NCI-H146 (cell line): ENCODE results near the gene RETREG1.
"Not testable (repeated sequence)": the region's sequence is repeated elsewhere in the genome, so short reads cannot be mapped to it uniquely, and the experiment has no call there.

Experiments used
- DNase-seq: peaks from one replicate; lab custom pipeline; 2025; lab: John Stamatoyannopoulos, UW

Gene RETREG1, protein sequence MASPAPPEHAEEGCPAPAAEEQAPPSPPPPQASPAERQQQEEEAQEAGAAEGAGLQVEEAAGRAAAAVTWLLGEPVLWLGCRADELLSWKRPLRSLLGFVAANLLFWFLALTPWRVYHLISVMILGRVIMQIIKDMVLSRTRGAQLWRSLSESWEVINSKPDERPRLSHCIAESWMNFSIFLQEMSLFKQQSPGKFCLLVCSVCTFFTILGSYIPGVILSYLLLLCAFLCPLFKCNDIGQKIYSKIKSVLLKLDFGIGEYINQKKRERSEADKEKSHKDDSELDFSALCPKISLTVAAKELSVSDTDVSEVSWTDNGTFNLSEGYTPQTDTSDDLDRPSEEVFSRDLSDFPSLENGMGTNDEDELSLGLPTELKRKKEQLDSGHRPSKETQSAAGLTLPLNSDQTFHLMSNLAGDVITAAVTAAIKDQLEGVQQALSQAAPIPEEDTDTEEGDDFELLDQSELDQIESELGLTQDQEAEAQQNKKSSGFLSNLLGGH

DNA sequence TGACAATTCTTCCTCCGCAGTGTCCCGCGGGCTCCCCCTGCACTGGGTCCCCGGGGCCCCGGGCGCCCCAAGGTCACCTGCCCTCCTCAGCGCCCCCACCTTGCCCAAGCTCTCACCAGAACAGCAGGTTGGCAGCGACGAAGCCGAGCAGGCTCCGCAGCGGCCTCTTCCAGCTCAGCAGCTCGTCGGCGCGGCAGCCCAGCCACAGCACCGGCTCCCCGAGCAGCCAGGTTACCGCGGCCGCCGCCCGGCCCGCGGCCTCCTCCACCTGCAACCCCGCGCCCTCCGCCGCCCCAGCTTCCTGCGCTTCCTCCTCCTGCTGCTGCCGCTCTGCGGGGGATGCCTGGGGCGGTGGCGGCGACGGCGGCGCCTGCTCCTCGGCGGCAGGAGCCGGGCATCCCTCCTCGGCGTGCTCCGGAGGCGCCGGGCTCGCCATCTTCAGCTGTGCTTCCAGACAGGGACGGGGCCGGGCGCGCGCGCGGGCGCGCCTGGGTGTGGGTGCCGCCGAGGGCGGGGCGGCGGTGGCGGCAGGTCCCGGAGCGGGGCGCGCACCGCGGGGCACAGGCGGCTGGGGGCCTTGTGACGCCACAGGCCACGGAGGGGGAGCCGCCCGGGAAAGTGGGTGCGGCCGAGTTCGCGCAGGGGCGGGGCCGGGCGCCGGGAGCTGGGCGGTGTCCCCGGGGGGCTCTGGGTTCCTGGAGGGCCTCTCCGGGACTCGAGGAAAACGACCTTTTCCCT, at the start of gene RETREG1:
TSS of gene RETREG1 (minus strand) at position 462 of the 738 bp plus-strand sequence. CDS start at position 436, 26 bp downstream.
- peak; percentile 80 for DNase-seq

DNA sequence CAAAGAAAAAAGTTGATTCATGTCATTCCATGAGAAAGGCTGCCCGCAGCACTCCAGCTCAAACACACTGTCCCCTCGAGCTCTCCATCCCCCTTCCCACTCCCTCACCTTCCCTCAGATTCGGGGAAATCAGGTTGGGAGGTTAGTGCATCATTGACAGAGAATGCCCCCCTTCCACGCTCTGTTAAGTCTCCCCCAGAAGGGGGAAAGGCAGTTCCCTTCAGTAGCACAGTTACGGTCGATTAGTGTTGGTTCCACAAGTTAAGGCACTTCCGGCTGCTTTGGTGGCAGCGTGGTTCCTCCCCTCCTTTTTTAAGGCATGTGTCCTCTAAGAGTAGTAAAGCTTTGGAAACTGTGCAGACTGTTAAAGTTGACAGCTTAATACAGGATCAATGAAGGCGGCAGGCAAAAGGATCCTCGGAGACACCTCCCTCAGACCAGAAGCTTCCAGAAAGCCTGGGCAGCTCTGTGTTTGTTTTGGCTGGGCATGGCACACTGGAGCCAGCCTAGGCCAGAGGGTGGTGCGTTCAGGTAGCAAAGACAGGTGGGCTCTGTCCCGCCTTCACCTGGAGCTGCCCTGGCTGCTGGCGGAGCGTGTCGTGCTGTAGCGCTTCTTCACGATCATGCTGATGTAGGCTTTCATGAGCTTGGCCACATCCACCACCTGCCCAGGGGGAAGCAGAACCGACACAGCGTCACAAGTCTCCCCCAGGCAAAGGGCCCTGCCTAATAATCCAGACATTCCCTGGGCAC, 49.5 kb upstream of the RETREG1 start:
- no peak for DNase-seq

DNA sequence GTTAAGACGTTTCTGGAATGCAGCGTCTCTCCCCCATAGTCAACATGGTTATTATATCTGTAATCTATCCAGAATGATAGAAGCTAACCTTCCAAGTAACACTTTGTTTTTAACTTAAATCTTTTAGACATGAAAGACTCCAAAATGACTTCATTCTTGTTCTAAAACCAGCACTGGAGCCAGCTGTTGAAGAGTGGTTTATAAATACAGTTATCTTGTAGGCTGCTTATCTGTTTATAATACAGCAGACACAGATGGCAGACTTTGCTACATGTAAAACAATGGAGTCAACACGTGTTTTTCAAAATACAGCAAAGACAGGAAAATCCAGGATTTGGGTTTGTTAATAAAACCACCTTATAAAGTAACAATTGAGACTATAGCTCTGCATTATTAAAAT, 48.8 kb upstream of the RETREG1 start:
- no peak for DNase-seq

DNA sequence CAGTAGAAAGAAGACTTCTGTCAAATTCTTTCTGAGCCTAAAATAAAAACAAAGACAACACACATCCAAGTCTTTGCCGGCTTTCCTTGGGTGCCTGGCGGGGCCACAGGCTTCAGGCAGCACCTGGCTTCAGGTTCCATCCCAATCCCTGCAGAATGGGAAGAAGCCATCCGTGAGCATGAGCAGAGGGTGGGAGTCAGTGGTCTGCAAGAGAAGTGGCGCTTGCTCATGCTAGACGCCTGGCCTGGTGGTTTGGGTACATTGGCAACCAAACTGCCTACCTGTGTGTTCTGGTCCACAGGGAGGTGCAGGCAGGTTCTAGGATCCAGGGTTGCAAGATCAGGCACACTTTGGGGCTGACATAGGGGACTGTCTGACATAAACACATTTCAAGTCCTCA, 47.6 kb upstream of the RETREG1 start:
- DNase-seq = no peak

DNA sequence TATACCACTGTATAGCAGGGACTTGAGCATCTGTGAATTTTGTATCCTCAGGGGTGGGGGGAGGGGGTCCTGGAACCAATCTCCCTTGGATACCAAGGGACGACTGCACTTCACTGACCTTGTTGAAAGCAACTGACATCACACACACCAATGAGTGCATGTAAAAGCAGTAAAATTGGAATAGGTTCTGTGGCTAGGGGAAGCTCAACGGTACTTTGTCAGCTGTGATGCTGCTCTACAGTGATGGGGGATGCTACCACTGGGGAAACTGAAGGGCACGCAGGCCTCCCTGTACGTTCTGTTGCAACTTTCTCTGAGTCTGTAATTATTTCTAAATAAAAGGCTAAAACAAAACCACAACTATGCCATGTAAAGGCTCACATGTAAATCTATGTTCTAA, 47.0 kb upstream of the RETREG1 start:
- DNase-seq = no peak

DNA sequence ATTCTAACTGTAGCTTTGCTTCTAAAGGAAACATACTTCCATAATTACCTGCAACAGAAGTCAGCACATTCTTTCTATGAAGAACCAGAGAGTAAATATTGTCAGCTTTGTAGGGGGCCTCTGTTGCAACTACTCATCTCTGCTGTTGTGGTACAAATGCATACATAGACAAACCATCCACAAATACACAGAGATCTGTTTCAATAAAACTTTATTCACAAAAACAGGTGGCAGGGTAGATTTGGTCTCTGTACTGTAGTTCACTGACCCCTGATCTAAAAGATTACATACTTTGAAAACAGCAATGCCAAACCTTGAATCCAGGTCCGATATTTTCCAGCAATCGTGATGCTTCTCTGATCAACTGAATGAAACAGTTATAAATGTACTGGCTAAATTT, 44.9 kb upstream of the RETREG1 start:
- DNase-seq = no peak

DNA sequence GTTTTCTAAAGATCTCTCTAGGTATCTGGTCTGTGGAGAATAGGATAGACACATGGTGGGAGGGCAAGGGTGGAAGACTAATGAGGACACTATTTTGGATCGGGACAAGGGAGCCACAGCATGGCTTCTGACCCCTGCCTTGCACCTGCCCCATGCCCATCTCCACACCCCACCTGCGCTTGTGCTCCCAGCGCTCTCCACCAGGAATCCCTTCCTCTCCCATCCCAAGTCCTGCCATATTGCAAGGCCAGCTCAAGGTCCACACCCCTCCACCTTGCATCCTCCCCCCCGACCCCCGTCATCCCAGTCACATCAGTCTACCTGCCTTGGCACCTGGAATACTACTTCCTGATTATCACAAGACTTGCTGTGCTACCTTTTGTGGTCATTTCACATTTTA, 44.2 kb upstream of the RETREG1 start:
- no peak for DNase-seq

DNA sequence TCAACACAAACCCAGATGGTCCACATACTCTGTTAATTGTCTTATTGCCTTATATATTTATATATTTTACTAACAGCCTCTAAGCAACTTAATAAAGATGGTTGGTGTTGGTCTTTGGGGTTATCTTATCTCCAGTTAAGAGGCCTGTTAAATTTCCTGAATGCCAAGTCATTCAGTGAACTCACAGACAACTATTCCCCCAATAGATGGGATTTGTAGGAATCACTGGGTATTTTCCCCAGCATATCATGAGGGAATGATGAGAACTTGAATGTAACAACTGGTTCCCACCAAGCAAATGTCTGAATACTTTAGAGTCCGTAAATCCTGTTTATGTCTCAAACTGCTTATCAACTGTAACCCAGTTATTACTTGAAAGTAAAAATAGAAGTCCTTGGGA, 42.7 kb upstream of the RETREG1 start:
- no peak for DNase-seq

DNA sequence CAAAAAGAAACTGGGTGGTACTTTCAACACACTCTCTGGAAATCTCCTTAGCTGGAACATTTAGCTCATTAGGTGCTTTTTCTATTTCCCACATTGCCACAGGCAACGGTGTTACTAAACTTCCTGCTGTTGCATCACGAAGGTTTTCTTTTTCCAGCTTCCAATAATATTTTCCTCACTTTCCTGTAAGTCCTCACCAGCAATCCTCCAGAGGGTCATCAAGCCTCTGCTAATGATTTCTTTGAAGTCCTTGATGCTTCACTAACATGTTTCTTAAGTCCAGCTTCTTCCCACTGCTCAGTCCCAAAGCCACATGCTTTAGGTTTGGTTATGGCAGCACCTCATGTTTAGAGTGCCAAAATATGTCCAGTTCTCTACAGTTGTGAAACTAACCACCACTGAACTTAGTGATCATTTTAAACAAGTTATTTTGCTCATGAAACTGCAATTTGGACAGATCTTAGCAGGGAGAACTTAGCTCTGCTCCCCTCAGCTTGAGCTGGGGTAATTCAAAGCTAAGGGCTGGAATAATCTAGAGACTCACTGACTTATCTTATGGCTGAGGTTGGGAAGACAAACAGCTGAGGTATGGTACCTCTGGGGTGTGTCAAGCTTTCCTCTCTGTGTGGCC, 39.9 kb upstream of the RETREG1 start:
- DNase-seq = no peak

DNA sequence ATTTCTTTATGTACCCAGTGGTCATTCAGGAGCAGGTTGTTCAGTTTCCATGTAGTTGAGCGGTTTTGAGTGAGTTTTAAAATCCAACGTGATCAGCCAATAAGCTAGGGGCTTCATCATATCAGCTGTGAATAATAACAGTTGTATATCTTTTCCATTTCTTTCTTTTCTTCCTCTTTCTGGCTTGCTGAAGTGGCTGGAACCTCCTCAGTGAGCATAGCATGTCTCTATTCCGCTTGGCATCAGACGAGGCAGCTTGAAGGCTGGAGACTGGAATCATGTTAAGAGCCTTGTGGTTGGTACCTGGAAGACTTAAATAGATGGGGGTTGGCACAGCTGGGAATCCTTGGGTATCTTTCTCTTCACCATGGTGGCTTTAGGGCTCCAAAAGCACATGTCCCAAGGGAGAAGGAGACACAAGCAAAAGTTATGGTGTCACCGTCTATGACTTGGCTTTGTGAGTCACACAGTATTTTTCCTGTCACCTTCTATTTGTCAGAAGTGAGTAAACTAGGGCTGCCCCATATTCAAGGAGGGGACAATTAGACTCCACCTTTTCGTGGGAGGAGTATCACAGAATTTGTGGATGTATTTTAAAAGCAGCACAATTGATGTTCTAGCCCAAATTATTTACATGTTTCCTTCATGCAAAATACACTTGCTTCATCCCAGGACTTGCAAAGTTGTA, 38.0 kb upstream of the RETREG1 start:
- DNase-seq = no peak

DNA sequence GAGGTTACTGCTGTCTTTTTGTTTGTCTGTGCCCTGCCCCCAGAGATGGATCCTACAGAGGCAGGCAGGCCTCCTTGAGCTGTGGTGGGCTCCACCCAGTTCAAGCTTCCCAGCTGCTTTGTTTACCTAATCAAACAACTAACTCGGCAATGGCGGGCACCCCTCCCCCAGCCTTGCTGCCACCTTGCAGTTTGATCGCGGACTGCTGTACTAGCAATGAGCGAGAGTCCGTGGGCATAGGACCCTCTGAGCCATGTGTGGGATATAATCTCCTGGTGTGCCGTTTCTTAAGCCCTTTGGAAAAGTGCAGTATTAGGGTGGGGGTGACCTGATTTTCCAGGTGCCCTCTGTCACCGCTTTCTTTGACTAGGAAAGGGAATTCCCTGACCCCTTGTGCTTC, 31.9 kb upstream of the RETREG1 start:
- not testable (repeated sequence) for DNase-seq

DNA sequence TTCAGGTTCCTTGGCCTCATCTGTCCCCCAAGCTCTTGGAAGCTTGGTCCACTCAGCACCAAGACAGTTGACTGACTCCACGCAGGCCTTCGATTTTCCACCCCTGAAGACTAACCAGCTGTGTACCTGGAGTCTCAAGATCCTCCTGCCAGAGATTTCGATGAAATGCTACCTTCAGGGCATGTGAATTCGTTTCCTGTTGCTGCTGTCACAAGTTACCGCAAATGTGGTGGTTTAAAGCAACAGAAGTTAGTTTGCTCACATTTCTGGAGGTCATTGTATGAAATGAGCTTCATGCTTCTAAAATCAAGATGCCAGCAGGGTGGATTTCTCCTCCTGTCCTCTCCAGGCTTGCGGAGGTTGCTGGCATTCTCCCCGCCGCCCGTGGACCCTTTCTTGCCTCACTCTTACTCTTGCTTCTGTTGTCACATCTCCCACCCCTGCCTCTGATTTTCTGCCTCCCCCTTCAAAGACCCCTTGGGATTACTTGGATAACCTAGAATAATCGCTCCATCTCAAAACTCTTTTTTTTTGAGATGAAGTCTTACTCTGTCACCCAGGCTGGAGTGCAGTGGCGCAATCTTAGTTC, 27.6 kb upstream of the RETREG1 start:
- no peak for DNase-seq

DNA sequence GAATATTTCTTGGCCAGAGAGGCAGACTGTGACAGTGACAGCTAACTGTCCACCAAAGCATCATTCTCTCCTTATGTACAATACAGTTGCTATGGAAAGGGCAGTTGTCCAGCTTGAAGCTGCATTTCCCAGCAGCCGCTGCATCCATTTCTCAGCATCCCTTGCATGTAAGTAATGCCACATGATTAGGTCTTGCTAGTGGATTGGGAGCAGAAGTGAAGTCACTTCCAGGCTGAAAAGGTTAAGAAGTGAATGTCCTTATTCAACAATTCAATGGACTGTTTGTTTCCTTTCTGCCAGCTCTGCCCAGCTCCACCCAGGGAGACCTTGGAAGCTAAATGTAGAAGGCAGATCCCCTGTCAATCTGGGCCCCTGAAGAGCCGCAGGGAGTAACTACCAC, 26.1 kb upstream of the RETREG1 start:
- no peak for DNase-seq

DNA sequence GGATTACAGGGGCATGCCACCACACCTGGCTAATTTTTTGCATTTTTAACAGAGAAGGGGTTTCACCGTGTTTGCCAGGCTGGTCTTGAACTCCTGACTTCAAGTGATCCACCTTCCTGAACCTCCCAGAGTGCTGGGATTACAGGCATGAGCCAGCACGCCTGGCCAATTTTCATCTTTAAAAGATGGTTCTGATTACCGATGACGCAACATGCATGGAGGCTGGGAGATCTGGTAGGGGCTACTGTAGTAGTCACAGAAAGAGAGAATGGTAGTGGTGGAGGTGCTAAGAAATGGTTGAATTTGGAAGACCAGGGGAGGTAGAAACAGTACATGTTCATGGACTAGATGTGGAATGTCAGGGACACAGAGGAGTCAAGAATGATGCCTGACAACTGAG, 22.4 kb upstream of the RETREG1 start:
- no peak for DNase-seq

DNA sequence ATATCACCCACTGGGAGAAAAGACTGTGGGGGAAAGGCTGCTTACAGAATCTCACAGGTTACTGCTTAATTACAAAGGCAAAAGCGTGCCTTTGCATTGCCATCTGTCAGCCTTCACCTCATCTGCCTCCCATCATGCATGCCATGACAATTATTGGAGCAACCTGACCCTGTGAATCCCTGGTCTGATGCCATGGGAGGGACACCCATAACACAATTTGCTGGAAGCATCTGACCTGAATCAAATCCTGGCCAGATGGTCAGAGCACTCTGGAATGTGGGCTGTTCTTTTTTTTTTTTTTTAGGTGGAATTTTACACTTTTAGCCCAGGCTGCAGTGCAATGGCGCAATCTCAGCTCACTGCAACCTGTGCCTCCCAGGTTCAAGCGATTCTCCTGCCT, 11.6 kb upstream of the RETREG1 start:
- DNase-seq = no peak

DNA sequence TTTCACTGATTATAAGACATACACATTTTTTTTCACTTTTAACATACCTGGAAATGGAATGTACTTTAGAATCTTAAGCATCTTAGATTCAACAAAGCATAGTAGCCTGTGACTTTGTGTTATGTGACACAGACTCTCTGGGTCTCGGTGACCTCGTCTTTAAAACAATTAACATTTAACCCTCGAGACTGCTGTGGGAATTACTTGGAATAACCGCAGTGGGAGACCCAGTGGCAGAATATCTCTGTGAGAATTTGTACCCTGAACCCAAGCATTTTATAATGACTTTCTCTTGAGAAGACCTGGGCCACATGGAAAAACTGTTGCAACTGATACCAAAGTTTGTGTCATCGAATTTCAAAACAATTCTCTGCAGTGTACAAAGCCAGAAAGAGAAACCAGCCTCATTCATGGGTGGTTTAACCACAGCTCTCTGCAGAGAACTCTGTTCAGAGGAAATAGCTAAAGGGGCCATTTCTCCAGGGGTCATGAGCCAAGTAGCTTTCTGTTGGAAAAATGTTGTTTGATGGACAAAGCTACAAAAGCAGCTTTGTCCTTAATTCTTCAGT, 10.0 kb upstream of the RETREG1 start:
- no peak for DNase-seq

DNA sequence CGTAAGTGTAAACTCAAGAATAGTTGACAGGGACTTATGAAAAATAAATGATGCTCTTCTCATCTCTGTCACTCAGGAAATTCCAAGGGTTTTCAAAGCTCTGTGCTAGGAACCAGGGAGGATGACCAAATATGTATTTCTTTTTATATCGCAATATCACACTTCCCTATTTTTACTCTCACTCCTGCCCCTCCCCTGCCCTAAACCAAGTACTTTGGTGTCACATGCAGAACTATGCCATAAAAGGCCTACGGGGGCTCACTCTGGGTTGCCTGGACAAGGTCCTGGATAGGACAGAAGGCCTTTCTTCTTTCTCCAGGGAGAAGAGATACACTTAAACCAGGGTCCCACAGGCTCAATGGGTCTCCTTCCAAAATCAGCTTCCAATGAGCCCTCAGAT, 8.3 kb upstream of the RETREG1 start:
- DNase-seq = no peak

DNA sequence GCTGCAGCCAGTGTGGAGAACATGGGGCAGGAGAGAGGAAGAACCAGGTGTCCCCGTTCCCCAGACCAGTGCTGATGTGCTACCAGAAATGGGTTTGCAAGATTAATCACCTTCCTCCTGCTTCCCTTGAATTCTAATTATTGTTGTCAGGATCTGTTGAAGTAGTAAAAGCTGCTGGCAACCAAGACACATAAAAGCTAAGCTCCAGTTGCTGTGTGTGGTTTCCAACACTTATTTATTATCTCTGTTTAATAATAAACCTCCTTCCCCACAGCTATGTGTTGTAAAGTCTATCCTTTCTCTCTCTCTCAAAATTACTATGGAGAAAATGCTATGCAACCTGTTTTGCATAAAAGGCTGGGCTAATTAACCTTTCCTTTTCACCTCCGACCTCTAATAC, 2.3 kb upstream of the RETREG1 start:
- no peak for DNase-seq

DNA sequence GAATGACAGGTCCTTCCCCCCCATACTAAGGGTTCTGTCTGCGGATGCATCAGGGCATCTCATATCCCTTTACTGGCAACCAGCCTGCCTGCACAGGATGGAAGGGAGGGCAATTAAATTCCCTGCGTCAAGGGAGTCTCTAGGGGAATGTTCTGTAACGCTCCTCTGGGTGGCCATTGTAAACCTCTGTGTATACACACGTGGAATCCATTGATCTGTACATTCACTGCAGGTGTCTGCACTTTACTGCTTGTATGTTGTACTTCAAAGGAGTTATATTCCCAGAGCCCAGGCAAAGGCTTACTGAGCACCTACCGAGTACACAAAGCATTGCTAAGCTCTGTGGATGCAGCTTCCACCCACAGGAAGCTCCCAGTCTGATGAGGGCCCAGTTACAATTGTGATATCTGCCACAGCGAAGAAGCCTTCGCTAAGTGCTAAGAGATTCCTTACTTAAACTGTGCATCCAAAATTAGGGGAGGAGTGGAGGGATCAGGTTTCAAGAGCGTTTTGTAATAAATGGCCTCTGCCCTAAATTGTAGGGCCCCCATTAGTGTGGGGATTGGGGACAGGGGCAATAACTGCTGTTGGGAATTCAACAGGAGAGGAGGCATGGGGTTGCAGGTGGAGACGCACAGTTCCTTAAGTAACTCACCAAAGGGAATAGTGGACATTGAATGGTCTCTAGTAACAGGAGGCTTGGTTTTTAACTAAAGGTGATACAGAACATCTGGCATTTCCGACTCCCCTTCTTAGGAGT, 1.5 kb upstream of the RETREG1 start:
- DNase-seq = peak; percentile 66
